NOMO-1 treated with dmso at 0.1 percent for 144 hours (cell line): ENCODE data around the gene FRMD3.
"Not testable (repeated sequence)": the region's sequence is repeated elsewhere in the genome, so short reads cannot be mapped to it uniquely, and the experiment has no call there.

Experiments used
- DNase-seq: peaks from one replicate; lab custom pipeline; 2025; ENCODE audit not compliant: unreplicated experiment; lab: John Stamatoyannopoulos, UW

The FRMD3 gene

DNA sequence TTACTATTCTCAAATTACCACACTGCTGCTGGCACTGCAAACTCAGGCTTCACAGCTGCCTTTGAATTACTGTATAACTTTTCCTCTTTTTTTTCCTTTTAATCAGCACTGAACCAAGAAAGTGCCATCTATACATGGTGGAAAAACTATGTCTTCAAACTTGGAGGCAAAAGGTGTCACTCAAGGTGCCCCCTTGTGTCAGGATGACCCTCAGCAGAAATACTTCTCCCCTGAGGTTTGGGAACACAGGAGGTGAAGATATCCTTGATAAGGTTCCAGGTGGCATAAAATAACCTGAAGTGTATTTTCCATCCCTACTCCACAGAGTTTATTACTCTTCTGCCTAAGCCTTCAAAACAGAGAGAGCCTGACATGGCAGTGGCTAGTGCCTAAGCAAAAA is 14.5 kb downstream of the FRMD3 start:
- no peak for DNase-seq

- DNase-seq, result no peak
These were observed 16.8 kb downstream of the FRMD3 start for GRCh38 chr9:83521411-83521810.

GRCh38 chr9:83521011-83521410 is 17.2 kb downstream of the FRMD3 start:
- DNase-seq, result no peak

DNA sequence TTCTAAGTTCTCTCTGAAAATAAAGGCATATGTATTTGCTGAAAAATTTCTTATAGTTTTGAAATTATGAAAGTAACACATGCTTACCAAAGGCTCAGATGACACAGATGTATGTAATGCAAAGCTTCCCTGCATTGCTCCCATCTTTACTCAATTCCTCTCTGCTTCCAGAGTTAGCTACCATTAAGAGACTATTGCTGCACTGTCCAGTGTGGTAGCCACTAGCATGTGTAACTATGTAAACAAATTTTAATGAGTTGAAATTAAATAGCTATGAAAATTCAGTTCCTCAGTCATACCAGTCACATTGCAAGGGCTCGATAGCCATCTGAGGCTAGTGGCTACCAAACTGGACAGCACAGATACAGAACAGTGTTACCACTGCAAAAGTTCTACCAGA is 17.9 kb downstream of the FRMD3 start:
- no peak for DNase-seq

DNA sequence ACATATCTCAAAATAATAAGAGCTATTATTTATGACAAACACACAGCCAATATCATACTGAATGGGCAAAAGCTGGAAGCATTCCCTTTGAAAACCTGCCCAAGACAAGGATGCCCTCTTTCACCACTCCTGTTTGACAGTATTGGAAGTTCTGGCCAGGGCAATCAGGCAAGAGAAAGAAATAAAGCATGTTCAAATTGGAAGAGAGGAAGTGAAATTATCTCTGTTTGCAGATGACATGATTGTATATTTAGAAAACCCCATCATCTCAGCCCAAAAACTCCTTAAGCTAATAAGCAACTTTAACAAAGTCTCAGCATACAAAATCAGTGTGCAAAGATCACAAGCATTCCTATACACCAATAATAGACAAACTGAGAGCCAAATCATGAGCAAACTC is 20.2 kb downstream of the FRMD3 start:
- DNase-seq, result not testable (repeated sequence)

DNA sequence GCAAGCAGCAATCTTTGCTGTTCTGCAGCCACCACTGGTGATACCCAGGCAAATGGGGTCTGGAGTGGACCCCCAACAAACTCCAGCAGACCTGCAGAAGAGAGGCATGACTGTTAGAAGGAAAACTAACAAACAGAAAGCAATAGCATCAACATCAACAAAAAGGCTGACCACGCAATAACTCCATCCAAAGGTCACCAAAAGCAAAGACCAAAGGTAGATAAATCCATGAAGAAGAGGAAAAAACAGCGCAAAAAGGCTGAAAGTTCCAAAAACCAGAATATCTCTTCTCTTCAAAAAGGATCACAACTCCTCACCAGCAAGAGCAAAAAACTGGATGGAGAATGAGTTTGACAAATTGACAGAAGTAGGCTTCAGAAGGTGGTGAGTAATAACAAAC is 23.4 kb downstream of the FRMD3 start:
- no peak for DNase-seq

DNA sequence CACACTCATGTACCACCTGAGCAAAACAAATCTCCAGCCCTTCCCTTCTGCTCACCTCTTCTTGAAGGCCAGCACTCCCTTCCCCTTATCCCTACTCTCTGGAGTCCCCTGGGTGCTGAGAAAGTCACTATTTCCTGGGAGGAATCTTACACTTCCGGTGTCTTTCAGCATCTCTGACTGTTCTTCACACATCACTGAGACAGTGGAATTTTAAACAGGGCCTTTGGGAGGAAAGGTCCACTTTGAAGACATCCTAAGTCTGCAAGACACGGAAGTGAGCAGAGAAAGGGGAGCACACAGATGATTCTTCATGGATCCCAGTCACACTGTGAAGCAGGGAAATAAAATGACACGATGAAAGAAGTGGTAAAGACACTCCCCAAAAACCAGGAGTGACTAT is 25.6 kb downstream of the FRMD3 start:
- no peak for DNase-seq

DNA sequence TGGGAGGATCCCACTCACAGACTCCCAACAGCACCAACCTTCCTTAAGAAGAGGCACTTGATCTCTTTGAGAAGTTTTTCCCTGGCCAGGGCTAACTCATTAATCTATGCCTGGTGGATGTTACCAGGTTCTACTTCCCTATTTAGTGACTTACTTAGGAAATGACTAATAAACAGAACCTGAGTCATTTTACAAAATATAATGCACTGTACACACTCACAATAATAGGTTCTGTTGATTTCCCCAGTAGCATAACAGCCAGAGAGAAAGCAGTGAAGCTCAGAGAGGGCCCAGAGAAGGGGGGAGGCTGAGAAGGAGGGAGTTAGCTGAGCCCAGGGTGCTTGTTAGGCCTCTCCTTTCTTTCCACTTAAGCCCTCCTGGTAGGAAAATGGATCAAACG is 27.1 kb downstream of the FRMD3 start:
- peak; percentile 23 for DNase-seq

- no peak for DNase-seq
These were observed 28.8 kb downstream of the FRMD3 start for GRCh38 chr9:83509402-83509801.

DNA sequence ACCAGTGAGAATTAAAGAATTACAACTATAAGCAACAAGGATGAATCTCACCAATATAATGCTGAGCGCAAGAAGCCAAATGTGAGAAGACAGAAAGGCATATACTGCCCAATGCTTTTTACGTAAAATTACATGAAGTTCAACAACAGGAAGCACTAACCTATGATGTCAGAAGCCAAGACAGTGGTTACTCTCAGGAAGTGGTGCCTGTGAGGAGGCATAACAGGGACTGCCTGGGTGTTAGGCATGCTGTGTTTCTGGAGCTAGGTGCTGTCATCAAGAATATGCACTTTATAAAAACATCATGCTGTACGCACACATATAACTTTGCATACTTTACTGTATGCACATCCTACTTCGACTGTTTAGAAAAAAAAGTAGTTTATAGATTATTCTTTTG is 30.1 kb downstream of the FRMD3 start:
- DNase-seq, result no peak

DNA sequence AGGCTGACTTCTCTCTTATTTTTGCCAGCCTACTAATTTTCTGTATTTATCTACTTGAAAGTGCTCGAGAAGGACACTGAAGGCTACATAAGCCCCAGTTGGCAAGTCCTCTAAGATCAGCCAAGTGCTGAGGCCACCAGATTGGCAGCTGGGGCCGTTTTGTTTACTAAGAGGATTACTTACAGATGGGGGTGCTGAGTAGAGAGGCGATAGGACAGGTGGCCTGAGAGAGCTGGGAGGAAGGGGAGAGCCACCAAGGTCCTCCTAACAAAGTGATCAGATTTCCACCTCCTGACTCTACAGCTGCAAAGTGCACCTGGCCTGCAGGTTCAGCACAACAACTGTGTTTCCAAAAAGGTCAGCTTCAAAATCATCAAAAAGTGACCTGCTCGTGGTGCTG is 32.9 kb downstream of the FRMD3 start:
- no peak for DNase-seq

- DNase-seq, result no peak
These were observed 34.3 kb downstream of the FRMD3 start for GRCh38 chr9:83503866-83504265.

DNA sequence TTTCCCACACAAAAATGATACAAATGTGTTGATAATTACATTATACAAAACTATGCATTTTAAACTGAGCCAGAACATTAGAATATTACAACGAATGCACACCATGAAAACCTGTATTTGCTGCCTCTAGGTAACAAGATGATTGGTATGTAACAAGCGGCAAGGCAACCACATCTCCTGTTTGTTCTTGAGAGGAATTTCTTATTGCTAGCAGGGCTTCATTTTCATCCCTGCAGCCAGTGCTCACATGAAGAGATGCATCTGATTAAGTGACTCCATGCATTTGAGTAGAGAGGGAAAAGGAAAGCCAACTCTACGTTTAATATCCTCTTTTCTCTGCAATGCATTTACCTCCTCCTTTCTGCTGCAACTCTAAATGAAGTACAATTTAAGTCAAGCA is 36.6 kb downstream of the FRMD3 start:
- DNase-seq, result no peak

GRCh38 chr9:83497441-83497840 is 40.8 kb downstream of the FRMD3 start:
- no peak for DNase-seq

DNA sequence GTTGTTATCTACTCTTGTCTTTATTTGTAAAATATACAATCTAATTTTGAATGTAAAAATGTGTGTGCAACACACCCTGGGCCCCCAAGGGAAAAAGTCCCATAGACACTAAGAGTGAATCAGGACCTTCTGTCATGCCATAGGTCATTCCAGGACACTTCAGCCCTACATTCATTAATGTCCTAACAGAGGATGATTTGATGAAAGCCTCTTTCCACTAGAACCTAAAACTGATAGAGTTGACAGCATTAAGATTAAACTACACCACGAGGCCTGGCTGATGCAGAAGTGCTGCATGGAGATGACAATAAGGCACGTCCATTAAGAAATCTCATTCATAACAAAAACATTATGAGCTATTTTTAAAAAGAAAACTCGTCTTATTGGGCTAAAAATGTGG is 46.2 kb downstream of the FRMD3 start:
- no peak for DNase-seq

DNA sequence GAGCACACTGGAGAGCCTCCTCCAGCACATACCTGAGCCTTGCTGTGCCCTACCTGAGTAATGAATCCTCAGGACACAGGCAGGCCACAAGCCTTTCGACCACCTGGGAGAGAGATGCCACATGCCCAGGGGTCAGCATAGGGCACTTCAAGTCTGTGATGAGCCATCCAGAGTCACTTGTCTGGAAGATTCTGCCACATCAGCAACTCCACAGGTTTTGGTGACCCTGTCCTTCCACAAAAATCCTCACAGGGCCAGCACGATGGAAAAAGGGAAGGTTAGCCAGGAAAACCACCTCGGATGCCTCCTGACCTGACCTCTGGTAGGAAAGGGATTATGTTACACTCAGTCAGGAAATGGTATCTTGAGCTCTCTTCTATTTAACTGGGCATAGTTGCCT is 46.8 kb downstream of the FRMD3 start:
- no peak for DNase-seq

DNA sequence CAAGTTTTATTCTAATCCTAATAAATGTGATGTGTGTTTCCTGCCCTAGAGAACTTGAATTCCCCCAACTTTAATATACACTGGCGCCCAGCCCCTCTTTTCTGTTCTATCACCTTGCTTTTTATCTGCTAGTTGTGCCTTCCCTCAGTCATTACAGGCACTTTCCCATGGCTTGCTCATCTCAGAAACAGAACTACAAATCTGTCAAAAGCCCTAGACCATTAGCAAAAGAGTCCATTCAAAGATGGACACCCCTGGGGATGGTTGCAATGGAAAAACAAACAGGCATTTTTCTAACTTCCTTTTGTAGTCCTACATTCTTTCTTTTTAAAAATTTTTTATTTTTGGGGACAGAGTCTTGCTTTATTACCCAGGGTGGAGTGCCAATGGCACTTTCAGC is 48.2 kb downstream of the FRMD3 start:
- no peak for DNase-seq

- no peak for DNase-seq
These were observed 53.2 kb downstream of the FRMD3 start for GRCh38 chr9:83484990-83485389.

DNA sequence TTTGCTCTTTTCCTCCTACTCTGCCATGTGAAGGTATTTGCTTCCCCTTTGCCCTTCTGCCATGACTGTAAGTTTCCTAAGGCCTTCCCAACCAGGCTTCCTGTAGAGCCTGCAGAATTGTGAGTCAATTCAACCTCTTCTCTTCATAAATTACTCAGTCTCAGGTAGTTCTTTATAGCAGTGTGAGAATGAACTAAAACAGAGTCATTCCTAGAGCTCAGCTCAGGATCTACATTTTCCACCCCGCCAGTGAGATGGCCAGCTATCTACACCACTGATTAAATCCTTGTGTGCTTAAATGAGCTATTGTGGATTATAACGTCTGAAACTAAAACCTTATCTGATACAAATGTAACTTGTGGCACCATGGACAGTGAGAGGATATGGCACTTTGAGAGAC is 55.0 kb downstream of the FRMD3 start:
- DNase-seq, result no peak

GRCh38 chr9:83479765-83480164 is 58.4 kb downstream of the FRMD3 start:
- no peak for DNase-seq

DNA sequence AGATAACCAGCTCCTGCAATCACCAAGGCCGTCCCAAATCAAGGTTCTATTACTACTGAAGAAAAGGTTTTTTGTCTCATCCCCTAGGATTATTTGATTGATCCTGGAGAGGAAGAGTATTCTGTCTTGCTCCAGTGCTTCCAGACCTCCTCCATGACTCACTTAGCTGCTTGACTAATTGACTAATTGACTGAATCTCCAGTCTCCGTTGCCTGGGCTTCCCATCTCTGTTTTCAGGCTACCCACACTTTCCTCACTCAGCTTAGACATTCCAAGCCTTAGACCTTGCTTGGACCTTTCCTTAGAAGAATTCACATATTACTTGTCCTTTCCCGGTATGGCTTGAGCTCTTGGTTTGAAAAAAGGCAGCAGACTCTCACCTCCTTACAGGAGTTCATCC is 60.6 kb downstream of the FRMD3 start:
- no peak for DNase-seq

- no peak for DNase-seq
These were observed 61.1 kb downstream of the FRMD3 start for GRCh38 chr9:83477120-83477519.

DNA sequence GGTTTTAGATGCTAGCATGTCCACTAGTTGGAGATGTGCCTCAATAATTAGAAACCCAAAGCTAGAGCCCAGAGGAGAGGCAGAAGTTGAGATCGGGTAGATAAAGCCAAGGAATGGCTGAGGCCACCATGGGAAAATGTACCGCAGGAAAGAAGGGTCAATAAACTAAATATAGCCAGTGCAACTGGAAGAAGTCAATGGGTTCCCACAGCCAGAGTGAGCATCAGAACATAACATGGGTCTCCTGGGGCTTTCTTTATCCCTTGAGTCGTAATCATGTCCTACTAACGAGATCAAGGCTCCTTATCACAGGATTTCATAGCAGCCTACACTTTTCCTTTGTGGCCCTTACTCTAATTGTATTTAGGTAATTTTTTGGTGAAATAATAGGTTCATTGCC is 61.7 kb downstream of the FRMD3 start:
- DNase-seq, result no peak

DNA sequence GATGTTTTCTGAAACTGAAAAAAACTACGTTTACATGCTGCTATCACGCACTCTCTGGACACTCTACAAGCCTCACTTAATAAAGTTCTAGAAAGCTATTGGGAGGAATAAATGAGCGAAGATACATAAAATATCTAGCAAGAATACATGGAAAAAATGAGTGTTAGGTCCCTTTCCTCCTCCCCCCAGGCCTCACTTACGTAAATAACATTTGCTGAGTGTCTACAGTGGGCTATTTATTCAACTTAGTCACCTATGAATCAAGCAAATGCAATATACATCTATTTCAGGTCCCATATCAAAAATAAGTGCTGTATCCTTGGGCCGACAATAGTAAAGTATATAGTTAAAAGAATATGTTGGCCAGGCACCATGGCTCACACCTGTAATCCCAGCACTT is 62.5 kb downstream of the FRMD3 start:
- DNase-seq, result no peak
